ENCODE results near the gene YWHAH. TPM values are rescaled to one million over a fixed set of nuclear protein-coding genes. Genes with fewer than 3 reads are reported as not detected.
A peak's percentile ranks its signal among the peaks of the same experiment; 100 is the strongest.

The YWHAH gene
- 100 to 1,000 TPM in 1 of 3 donors, 10 to 100 TPM in 2; 76.5 to 113 (median 84.0) TPM for polyA plus RNA-seq

GRCh38 chr22:31943978-31944699 is at the start of gene YWHAH:
Gene YWHAH (plus strand): TSS chr22:31944535. CDS start chr22:31944734, 199 bp downstream.
- DNase-seq, result peak; percentile 85 to 89 (median 87)
- peaks cover 3 to 5% (median 4%) of the 10 kb centered on the region in 3 donors for H3K27me3 Mint-ChIP-seq (ENCODE audit: low read depth in 3 of 3)
- H3K9me3 Mint-ChIP-seq, result no peaks in the 10 kb centered on the region
- peaks cover 0 to 6% (median 0%) of the 10 kb centered on the region in 3 donors for H3K36me3 Mint-ChIP-seq
- peak within 1 kb of the TSS; percentile 89 to 92 (median 91) for H3K4me3 Mint-ChIP-seq
- H3K4me1 Mint-ChIP-seq, result peaks cover 12 to 23% of the 10 kb centered on the region in 2 donors
- H3K27ac Mint-ChIP-seq, result peak within 1 kb of the TSS; percentile 64 to 91 (median 78)

DNA sequence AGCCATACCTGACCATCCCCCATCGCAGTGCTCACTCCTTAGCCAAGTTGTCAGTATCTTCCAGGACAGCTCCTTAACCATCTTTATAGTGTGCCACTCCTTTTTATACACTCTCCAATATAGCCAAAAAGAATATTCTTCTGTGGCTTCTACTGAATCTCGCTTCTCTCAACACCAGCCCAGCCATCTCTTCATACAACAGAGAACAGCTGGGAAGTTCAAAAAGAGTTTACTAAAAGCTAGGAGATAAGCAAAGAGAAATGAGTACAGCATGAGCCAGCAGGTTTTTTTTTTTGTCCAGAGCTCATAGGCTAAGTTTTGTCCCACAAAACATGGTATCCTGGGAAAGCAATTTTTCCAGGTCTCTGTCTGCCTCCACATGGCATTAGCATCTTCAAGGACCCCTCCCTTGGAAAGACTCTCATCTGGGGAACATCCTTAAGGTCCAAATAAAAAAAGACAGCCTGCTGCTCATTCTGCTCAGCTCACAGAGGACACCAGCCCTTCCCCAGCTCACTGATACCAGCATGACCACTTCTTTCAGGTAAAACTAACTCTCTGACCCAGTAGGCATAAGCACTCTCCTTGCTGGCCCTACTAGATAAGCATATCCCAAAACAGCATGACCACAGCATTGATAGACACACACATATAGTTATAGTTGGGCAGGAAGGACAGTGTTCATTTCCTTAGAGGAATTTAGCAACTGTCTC is 48.8 kb upstream of the YWHAH start:
- no peaks in the 10 kb centered on the region for H3K27me3 Mint-ChIP-seq (ENCODE audit: low read depth in 3 of 3)
- no peak overlapping the region for H3K4me3 Mint-ChIP-seq
- no peaks in the 10 kb centered on the region for H3K9me3 Mint-ChIP-seq
- peaks cover 4 to 7% of the 10 kb centered on the region in 2 donors for H3K4me1 Mint-ChIP-seq
- H3K27ac Mint-ChIP-seq, result no peak overlapping the region
- peaks cover 18 to 38% (median 28%) of the 10 kb centered on the region in 3 donors for H3K36me3 Mint-ChIP-seq
- DNase-seq, result no peak

- H3K27me3 Mint-ChIP-seq (ENCODE audit: low read depth in 3 of 3), result no peaks in the 10 kb centered on the region
- H3K4me1 Mint-ChIP-seq, result peaks cover 0 to 1% of the 10 kb centered on the region in 2 donors
- no peaks in the 10 kb centered on the region for H3K9me3 Mint-ChIP-seq
- H3K27ac Mint-ChIP-seq, result no peak overlapping the region
- peaks cover 18 to 33% (median 24%) of the 10 kb centered on the region in 3 donors for H3K36me3 Mint-ChIP-seq
- no peak for DNase-seq
- H3K4me3 Mint-ChIP-seq, result no peak overlapping the region
These were observed 47.9 kb upstream of the YWHAH start for GRCh38 chr22:31896472-31896871.

DNA sequence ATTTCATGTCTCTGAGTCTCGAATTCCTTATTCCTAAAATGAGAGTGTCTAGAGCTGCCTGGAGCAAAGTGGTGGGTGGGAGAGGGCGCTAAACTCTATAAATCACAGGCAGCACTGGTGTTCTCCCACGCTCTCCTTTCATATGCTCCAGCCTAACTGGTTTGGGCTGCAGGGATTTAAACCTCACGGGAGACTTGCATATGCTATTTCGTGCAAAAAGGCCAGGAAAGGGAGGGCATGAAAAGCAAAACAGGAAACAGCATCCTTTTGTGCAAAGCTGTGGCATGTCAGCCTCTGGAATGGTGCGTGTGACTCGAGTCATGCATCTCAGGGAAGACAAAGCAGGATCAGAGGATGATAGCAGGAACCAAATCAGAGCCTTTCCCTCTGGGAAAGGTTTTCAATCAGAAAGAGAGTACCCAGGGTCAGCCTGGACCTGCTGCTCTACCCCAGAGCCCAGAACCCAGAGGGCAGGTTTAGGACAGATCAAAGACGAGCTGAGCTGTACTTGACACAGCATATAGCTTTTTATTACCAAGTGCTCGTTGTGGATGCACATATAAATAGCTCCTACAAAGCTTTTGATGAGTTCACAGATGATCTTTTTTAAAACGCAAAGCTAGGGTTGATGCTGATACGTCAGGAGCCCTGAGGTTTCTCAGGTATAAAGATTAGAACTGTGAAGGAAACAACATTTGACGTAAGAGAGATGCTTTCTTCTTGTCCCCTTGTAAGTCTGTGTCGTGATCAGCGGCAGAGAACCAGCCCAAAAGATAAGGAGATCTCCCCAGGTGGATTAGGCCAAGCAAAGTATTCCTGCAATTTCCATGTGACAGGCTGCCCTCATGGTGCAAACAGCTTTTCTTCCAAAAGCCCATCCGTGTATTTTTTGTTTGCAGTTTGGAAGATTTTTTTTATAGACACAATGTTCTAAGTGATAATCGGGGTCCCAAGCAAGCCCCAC is 46.2 kb upstream of the YWHAH start:
- H3K36me3 Mint-ChIP-seq, result peaks cover 18 to 35% (median 24%) of the 10 kb centered on the region in 3 donors
- no peaks in the 10 kb centered on the region for H3K4me1 Mint-ChIP-seq
- no peak overlapping the region for H3K27ac Mint-ChIP-seq
- DNase-seq, result no peak
- no peaks in the 10 kb centered on the region for H3K9me3 Mint-ChIP-seq
- no peak overlapping the region for H3K4me3 Mint-ChIP-seq
- H3K27me3 Mint-ChIP-seq (ENCODE audit: low read depth in 3 of 3), result no peaks in the 10 kb centered on the region

- Mint-ChIP-seq H3K9me3 (no peaks in the 10 kb centered on the region), H3K27ac (no peak overlapping the region), H3K4me3 (no peak overlapping the region), H3K4me1 (no peaks in the 10 kb centered on the region), H3K27me3 (ENCODE audit: low read depth in 3 of 3) (no peaks in the 10 kb centered on the region), H3K36me3 (peaks cover 18 to 30% (median 25%) of the 10 kb centered on the region in 3 donors)
- DNase-seq, result no peak
These were observed 45.4 kb upstream of the YWHAH start for GRCh38 chr22:31898926-31899325.

DNA sequence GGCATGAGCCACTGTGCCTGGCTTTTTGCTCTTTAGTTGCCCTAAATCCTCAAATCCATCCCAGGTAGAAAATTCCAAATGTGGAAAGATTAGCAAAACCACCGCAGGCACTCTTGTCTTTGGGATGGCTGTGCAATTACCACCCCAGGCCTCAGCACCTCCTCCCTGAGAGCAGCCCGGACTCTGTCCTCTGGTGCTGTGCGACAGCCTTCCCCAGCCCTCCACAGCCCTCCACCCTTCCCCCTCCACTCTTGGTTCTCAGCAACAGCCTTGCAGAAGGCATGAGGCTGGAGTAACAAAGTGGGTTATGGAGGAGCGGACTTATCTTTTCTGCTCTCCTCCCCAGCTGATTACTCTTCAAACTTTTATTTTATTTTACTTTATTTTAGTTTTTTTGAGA is 44.7 kb upstream of the YWHAH start:
- Mint-ChIP-seq H3K27ac (no peak overlapping the region), H3K4me1 (no peaks in the 10 kb centered on the region), H3K27me3 (ENCODE audit: low read depth in 3 of 3) (peaks cover 0 to 2% (median 0%) of the 10 kb centered on the region in 3 donors), H3K9me3 (no peaks in the 10 kb centered on the region), H3K36me3 (peaks cover 18 to 35% (median 25%) of the 10 kb centered on the region in 3 donors), H3K4me3 (no peak overlapping the region)
- no peak for DNase-seq

GRCh38 chr22:31901388-31902137 is 42.8 kb upstream of the YWHAH start:
- no peak for DNase-seq
- peaks cover 11 to 34% (median 13%) of the 10 kb centered on the region in 3 donors for H3K36me3 Mint-ChIP-seq
- peaks cover 0 to 4% (median 2%) of the 10 kb centered on the region in 3 donors for H3K27me3 Mint-ChIP-seq (ENCODE audit: low read depth in 3 of 3)
- H3K27ac Mint-ChIP-seq, result no peak overlapping the region
- H3K9me3 Mint-ChIP-seq, result no peaks in the 10 kb centered on the region
- no peak overlapping the region for H3K4me3 Mint-ChIP-seq
- H3K4me1 Mint-ChIP-seq, result no peaks in the 10 kb centered on the region

DNA sequence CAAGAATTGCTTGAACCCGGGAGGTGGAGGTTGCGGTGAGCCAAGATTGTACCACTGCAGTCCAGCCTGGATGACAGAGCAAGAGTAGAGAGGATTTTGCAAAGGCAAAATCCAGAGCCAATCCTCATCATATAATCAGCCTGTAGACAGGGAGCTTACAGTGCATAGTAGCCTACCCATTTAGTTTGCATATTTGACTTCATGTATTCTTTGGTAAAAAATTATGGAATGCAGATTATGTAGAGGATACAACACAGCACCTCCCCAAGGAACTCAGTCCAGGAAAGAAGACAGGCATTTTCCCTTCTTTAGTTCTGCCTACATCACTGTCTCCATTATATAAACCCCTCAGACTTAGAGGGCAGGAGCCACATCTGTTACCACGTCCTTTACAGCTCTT is 39.7 kb upstream of the YWHAH start:
- H3K36me3 Mint-ChIP-seq, result peaks cover 12 to 37% (median 12%) of the 10 kb centered on the region in 3 donors
- H3K27ac Mint-ChIP-seq, result no peak overlapping the region
- no peaks in the 10 kb centered on the region for H3K9me3 Mint-ChIP-seq
- peaks cover 0 to 7% (median 4%) of the 10 kb centered on the region in 3 donors for H3K27me3 Mint-ChIP-seq (ENCODE audit: low read depth in 3 of 3)
- H3K4me1 Mint-ChIP-seq, result no peaks in the 10 kb centered on the region
- no peak overlapping the region for H3K4me3 Mint-ChIP-seq
- DNase-seq, result no peak

DNA sequence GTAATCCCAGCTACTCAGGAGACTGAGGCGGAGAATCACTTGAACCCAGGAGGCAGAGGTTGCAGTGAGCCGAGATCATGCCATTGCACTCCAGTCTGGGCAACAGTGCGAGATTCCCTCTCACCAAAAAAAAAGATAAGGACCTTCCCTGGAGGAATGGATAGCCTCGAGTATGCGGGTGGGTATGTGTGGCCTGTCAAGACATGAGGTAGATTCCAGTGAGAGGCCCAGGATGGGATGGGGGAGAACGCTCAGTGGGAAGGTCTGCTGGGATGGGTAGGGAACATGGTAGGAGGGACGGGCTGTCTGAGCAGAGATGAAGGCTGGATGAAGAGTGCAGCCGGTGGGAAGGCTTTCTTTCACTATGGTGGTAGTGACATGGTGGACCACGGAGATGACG is 39.0 kb upstream of the YWHAH start:
- Mint-ChIP-seq H3K9me3 (no peaks in the 10 kb centered on the region), H3K36me3 (peaks cover 12 to 37% (median 12%) of the 10 kb centered on the region in 3 donors), H3K27ac (peak overlapping the region in 2 of 6 donors; percentile 13 to 20), H3K4me3 (peak overlapping the region in 1 of 5 donors; percentile 31), H3K27me3 (ENCODE audit: low read depth in 3 of 3) (peaks cover 0 to 7% (median 4%) of the 10 kb centered on the region in 3 donors), H3K4me1 (no peaks in the 10 kb centered on the region)
- DNase-seq, result no peak

- Mint-ChIP-seq H3K4me3 (no peak overlapping the region), H3K36me3 (peaks cover 12 to 37% (median 12%) of the 10 kb centered on the region in 3 donors), H3K4me1 (no peaks in the 10 kb centered on the region), H3K27me3 (ENCODE audit: low read depth in 3 of 3) (peaks cover 0 to 7% (median 4%) of the 10 kb centered on the region in 3 donors), H3K27ac (no peak overlapping the region), H3K9me3 (no peaks in the 10 kb centered on the region)
- no peak for DNase-seq
These were observed 38.2 kb upstream of the YWHAH start for GRCh38 chr22:31906086-31906485.

DNA sequence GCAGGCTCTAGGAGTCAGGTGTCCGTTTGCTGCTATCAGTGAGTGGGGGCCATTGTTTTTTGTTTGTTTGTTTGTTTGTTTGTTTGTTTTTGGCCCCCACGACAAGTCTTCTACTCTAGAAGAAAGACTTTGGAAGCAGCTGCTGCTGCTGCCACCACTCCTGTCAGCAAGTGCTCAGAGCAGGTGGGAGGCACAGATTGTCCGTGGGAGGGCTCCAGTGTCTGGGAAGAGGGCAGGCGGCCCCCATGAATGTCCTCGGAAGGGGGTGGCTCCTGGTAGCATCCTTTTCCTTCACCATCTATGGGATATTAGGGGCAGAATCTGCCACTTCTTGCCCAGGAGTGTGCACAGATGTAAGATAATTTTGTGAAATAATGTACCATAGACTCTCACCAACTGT is 37.8 kb upstream of the YWHAH start:
- H3K36me3 Mint-ChIP-seq, result peaks cover 12 to 37% (median 12%) of the 10 kb centered on the region in 3 donors
- peak overlapping the region in 1 of 6 donors; percentile 46 for H3K27ac Mint-ChIP-seq
- no peaks in the 10 kb centered on the region for H3K9me3 Mint-ChIP-seq
- H3K27me3 Mint-ChIP-seq (ENCODE audit: low read depth in 3 of 3), result peaks cover 0 to 7% (median 4%) of the 10 kb centered on the region in 3 donors
- H3K4me3 Mint-ChIP-seq, result no peak overlapping the region
- no peak for DNase-seq
- no peaks in the 10 kb centered on the region for H3K4me1 Mint-ChIP-seq

DNA sequence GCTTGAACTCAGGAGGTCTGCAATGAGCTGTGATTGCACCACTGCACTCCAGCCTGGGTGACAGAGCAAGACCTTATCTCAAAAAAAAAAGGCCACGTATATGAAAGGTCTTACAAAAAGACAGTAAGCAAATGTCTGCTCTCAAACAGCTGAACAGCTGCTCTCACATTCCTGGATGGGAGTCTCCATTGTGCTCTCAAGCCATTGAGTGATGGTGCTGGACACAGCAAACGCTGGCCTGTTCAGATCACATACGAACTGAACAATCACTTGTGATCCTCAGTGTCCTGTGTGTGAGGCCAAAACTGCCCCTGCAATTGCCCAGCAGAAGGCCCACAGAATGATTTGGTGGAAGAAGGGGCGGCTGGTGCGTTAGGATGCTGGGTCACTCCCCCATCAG is 34.4 kb upstream of the YWHAH start:
- peaks cover 11 to 32% (median 12%) of the 10 kb centered on the region in 3 donors for H3K36me3 Mint-ChIP-seq
- DNase-seq, result no peak
- peaks cover 0 to 1% (median 0%) of the 10 kb centered on the region in 6 donors for H3K9me3 Mint-ChIP-seq
- H3K27ac Mint-ChIP-seq, result no peak overlapping the region
- peaks cover 0 to 7% (median 6%) of the 10 kb centered on the region in 3 donors for H3K27me3 Mint-ChIP-seq (ENCODE audit: low read depth in 3 of 3)
- no peak overlapping the region for H3K4me3 Mint-ChIP-seq
- H3K4me1 Mint-ChIP-seq, result no peaks in the 10 kb centered on the region

Data from immature natural killer cell (primary cell).